GM21367 (cell line): ENCODE results near the gene HECW1.
"Not testable (repeated sequence)": the region's sequence is repeated elsewhere in the genome, so short reads cannot be mapped to it uniquely, and the experiment has no call there.

Experiments used
- ATAC-seq: cut with Tn5 transposase; IDR thresholded peaks from one replicate; pipeline ENCODE4 v1.9.1; 2021; ENCODE audit not compliant: unreplicated experiment

HECW1 gene

GRCh38 chr7:43560742-43561330, 448.4 kb downstream of the HECW1 start:
- ATAC-seq, result no peak

DNA sequence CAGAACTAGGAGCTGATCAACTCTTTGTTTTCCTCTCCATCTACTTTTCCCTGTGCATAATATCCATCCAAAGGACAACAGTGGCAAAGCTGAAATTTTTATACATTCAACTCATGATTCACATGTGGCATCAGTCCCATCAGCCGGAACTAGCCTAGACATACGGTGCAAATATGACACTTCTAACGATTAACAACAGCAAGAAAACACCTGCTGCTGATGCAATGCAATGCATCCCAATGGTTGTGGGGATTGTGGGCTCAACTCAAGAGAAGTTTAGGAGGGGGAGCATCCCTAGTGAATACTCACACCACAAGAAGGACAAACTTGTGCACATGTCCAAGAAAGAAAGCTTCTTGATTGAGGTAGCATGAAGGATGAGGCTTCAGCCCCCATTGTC, 449.9 kb downstream of the HECW1 start:
- no peak for ATAC-seq

GRCh38 chr7:43565786-43566185, 453.3 kb downstream of the HECW1 start:
- ATAC-seq, result no peak

DNA sequence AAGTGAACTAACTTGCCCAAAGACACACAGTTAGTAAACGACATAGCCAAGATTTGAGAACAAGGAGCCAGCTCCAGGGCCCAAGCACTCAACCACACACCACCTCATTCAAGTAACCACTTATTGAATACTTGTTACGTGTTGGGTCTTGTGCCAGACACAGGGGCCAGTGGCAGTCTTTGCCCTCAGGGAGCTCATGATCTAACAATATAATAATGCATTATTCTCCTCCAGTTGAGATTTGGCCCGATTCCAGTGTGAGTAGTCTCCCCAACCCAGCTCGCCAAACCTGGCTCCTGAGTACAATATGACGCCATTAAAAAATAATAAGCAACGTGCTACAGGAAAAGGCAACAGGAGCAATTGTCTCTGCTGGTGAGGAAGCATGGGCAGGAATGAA, 456.1 kb downstream of the HECW1 start:
- ATAC-seq, result no peak

DNA sequence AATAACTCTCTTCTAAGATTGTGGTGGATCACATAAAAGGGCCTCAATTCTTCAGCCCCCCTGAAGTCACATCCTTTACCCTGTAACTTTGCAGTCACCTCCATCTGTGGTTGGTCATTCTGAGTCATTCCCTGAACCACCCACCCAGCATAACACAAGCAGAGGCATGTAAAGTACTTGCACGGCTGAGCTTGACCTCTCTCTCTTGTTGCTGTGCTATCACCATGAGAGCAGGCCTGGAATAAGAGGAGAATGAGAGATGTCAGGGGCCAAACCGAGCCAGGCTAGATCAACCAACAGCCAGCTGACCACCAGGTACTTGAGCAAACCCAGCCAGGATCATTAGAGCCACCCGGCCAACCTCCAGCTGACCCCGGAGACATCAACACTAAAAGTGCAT, 457.0 kb downstream of the HECW1 start:
- peak; percentile 58 for ATAC-seq

- no peak for ATAC-seq
These were observed 458.4 kb downstream of the HECW1 start for GRCh38 chr7:43570688-43571365.

GRCh38 chr7:43572516-43573049, 460.1 kb downstream of the HECW1 start:
- no peak for ATAC-seq

DNA sequence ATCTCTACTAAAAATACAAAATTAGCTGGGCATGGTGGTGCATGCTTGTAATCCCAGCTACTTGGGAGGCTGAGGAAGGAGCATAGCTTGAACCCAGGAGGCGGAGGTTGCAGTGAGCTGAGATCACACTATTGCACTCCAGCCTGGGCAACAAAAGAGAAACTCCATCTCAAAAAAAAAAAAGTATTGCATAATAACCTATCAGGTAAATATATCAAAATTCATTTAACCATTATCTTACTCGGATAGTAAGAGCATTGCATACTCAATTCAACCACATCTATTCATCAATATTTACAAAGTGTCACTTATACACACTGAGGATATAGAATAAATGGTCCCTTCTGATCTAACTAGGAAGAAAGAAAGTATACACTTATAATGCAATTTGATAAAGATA, 461.4 kb downstream of the HECW1 start:
- not testable (repeated sequence) for ATAC-seq

- no peak for ATAC-seq
These were observed 463.1 kb downstream of the HECW1 start for GRCh38 chr7:43575506-43575905.

GRCh38 chr7:43576241-43576640, 463.8 kb downstream of the HECW1 start:
- ATAC-seq, result no peak

DNA sequence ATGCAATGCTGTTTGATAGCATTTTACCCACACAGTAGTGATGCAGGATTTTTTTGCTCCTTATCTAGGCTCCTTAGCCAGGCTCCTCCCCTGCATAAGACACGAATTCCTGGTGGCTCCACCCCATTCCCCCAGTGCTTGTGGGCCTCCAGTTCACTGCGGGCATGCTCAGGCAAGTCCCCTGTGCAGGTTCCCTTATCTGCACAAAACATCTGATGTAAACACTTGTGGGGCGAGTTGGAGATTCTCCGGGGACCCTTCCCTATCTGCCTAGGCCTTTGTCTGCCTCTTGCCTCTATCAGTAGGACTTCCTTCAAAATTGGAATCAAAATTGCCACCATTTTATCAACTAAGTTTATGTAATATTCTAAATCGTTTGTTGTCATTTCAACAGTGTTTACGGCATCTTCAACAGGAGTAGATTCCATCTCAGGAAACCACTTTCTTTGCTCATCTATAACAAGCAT, 465.1 kb downstream of the HECW1 start:
- ATAC-seq, result no peak

DNA sequence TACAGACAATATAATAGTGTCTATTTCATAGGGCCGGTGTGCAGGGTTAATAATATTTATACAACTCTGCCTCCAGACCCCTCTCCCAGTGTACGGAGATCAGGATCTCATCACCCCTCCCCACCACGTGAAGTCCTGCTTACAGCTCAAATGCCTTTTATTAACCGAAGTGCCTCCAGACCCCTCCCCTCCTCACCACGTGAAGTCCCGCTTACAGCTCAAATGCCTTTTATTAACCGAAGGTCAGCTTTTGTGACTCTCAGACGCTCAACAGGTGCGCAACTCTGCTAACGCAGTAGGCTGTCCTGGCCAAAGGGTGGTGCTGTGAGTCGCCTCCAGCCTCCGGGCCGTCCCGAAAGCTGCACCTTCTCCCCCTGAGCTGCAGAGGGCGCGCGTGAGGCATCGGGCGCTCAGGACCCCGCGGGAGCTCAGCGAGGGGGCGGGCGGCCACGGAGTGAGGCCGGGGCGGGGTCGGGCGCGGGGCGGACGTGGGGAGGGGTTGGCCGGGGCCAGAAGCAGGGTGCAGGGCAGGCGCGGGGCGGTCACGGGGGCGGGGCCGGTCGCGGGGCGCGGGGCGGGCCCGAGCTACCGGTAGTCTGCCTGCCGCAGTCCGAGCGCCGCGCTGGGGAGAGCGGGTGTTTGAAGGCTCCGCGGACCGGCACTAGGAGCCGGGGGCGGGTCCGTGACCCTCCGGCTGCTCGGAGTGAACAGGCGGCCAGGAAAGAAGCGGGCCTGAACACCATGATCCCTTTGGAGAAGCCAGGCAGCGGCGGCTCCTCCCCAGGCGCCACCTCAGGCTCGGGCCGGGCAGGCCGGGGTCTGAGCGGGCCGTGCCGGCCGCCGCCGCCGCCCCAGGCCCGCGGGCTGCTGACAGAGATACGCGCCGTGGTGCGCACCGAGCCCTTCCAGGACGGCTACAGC, 470.3 kb downstream of the HECW1 start, which contains the start of gene STK17A:
Gene STK17A, plus strand, starts transcription at position 606 of the 921 bp plus-strand sequence. Its CDS starts 136 bp downstream, at position 742.
- peak; percentile 61 for ATAC-seq

- peak; percentile 21 for ATAC-seq
These were observed 471.2 kb downstream of the HECW1 start for GRCh38 chr7:43583424-43584194.

DNA sequence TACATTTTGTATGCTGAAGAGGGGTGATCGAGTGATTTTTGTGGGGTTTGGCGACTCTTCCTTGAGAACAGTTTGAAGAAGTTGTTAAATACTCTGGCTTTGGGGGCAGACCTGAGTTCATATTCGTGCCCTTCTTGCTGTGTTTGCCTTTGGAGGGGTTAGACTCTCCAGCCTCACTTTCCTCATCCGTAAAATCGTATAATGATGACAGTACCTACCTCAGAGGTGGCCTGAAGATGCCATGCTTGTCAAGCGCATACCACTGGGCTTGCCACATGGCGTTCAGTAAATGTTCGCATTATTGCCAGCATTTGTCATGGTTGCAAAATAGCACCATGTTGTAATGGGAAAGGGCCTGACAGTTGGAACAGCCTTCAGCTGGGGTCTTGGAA, 471.7 kb downstream of the HECW1 start:
- no peak for ATAC-seq

DNA sequence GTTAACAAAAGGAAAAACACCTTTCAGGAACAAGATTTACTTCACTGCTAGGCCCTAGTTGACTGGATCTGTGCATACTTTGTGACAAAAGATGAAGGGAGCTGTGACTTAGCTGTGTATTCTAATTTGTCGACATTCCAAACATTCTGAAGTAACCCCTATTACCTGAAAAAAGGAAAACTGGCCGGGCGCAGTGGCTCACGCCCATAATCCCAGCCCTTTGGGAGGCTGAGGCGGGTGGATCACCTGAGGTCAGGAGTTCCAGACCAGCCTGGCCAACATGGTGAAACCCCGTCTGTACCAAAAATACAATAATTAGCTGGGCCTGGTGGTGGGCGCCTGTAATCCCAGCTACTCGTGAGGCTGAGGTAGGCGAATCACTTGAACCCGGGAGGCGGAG, 472.3 kb downstream of the HECW1 start:
- ATAC-seq, result not testable (repeated sequence)

GRCh38 chr7:43585562-43585961, 473.1 kb downstream of the HECW1 start:
- ATAC-seq, result no peak

DNA sequence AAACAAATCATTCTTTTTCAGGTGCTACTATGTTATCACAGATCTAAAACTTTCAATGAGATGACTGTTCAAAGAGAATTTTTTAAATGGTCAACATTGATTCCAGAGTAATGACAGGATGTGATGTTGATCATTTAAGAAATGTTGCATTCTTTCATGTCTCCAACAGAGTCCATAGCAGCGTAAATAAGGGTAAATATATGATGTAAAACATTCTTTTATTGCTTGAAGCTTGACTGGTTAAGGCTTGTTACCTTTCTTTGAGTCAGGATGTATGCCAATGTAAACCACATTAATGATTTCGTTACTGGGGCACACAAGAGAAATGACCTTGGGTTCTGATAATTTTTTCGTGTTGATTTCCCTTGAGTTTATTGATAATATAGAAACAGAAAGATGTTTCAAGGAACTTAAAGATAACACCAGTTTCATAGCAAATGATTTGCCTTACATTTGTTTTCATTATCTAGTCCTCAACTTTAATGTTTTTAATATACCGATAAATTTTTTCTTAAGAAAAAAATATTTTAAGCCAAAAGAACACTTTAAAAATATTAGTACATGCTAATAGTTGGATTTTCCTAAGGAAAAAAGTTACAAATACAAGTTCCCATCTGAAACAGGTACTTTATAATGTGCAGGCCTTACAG, 473.9 kb downstream of the HECW1 start:
- ATAC-seq, result no peak

GRCh38 chr7:43588477-43589132, 476.2 kb downstream of the HECW1 start:
- no peak for ATAC-seq

- no peak for ATAC-seq
These were observed 476.7 kb downstream of the HECW1 start for GRCh38 chr7:43589133-43589478.

DNA sequence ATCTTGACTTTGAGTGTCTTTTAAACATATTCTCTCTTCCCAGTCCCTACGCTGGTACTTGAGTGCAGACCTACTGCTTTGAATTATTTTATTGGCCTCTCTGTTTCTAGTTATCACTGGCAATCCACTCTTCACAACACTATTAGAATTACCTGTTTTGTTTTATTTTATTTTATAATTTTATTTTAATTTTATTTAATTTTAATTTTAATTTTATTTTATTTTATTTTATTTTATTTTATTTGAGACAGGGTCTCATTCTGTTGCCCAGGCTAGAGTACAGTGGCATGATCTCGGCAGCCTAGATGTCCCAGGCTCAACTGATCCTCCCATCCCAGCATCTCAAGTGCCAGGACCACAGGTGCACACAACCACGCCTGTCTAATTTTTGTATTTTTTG, 477.3 kb downstream of the HECW1 start:
- no peak for ATAC-seq
